Activated CD4-positive, alpha-beta T cell treated with anti-CD3 and anti-CD28 coated beads for 48 hours (primary cell): ENCODE results near the gene ACOXL.

Experiments
- DNase-seq: peaks from one replicate; pipeline ENCODE4 v3.0.0-alpha.2; 2020

The ACOXL gene

DNA sequence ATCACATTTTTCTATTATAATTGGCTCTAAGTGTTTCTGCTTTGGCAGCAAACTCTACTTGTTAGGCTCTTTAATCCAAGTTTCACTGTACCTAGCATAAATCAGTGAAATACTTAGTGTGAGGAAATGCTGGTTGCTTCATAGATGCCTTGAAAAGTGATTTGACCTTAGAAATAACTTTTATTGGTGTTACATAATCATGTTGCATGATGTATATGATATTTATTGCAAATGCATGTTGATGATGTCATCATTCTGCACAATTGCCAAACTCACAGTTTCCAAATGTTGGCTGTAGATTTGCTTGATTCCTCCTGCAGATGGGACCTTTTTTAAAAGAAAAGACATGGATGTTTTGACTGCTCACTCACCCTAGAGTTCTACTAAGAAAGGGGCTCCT, 250.8 kb downstream of the ACOXL start:
- DNase-seq, result no peak

DNA sequence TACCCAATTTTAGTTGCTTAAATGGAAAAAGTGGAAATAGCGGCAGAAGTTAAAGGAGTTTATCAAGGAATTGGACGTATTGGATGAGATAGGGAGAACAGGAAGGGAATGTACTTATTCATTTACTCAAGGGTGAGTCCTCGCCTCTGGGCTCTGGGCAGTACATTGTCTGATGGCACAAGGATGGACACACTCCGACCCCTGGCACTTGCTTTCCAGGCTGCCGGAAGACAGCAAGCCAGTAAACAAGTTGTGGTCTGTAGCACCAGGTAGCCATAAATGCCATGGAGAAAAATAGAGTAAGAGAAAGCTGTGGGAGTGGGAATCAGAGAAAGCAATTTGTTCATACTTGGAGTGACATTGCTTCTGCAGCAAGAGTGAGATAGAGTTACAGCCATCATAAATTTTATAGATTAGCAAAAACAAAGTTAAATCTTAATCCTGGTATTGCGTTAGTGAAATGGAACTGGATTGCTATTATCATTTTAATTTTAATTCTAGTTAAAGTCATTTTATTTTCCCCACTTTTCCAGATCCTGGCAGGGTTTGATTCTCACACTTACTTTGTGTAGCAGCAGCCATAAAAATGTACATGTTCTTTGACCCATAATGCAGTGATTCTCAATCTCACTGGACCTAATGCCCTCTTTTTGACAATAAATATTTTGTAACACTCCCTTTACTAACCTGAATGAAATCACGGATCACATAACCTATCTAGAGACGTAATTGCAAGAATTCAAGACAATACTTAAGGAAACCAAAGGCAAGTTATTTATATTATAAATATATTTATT, 252.5 kb downstream of the ACOXL start:
- no peak for DNase-seq

DNA sequence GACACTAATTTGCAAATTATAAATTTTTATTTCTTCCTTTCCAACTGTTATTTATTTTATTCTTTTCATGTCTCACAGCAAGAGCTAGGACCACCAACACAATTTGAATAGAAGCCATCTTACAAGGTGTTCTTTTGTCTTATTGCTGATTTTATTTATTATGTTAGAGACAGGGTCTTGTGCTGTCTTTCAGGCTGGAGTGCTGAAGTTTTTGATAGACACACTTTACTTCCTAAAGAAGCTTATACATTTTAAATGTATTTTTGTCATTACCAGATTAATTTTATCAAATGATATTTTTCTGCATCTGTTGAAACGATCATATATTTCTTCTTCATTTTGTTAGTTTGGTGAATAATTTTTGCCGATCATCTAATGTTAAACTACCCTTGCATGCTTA, 258.1 kb downstream of the ACOXL start:
- DNase-seq, result no peak

DNA sequence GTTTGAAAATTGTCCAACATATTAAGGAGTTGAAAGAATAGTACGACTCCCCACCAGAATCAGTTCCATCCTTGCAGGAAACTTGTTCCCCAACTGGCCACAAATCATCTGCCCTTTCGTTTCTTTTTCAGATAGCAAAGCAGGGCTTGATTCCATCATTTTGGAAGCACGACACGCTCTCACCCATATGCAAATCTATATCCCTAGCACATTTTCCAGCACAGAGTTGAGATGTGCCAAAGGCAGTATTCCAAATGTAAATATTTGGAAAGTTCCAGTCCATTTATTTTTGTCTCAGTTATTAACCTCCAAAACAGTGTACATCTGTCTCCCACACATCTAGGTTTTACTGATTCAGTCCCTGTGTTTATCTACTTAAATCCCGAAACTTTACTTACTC, 259.5 kb downstream of the ACOXL start:
- no peak for DNase-seq

DNA sequence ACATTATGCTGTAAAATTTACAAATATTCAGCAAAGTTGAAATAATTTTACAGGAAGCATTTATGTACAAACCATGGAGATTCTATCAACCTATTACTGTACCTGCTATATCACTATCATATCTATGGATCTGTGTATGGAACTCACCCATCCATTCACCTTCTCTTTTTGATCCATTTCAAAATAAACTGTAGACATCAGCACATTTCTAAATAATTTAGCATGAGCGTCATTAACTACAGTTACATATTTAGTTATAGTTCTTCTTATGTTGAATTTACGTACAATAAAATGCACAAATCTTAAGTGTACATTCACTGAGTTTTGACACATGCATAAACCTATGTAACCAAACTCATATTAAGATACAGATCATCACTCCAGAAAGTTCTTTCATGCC, 260.5 kb downstream of the ACOXL start:
- no peak for DNase-seq

DNA sequence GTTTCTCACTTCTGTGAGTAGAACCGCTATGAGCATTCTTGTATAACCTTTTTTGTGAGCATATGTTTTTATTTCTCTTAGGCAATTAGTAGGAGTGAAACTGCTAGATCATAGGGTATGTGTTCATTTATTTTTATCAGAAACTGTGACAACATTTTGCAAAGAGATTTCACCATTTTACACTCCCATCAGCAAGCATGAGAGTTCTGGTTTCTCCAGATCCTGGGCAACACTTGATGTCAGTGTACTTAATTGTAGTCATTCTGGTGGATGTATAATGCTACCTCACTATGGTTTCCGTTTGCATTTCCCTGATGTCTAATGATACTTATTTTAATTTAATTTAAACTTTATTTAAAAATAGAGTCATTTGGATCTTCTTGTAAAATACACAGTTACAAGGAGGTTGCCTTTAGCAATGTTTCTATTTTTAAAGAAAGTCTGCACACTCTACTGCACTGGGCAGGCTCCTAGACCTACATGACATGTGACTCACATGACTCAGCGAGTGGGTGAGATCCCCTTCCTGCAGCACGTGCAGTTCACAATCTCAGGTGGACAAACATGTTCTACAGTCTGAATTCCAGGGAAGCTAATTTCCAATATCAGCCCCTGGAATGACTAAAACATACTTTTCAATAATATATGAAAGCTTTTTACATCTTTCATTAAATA, 261.3 kb downstream of the ACOXL start:
- DNase-seq, result no peak

DNA sequence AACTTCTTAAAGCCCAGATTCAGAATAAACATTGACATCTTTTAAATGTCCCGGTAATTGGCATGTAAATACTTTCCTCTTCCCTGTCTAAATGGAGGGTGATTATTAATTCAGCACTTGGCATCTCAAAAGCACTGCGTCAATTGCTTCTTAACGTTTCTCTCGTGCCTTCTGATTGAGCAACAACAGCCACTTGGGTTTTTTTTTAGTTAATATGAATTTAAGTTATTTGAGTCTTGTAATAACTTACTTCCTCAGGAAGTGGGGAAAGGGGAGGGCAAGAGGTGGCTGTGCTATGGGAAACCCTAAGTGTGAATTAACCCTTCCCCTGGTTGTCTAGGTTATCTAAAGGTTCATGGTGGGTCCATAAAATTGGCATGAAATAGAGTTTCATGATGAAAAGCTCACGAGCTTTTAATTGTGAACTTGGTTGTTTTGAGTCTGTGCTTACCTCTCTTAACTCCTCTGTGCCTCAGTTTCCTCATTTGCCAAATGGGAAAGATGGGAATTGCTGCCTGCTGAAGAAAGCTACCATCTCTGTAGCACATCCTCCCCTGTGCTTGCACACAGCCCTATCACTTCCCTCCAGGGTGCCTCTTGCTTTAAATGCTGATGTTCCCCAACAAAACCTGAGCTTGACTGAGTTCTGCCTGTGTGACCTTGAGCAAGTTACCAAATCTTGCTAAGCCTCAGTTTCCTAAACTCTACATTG, 262.0 kb downstream of the ACOXL start:
- no peak for DNase-seq

DNA sequence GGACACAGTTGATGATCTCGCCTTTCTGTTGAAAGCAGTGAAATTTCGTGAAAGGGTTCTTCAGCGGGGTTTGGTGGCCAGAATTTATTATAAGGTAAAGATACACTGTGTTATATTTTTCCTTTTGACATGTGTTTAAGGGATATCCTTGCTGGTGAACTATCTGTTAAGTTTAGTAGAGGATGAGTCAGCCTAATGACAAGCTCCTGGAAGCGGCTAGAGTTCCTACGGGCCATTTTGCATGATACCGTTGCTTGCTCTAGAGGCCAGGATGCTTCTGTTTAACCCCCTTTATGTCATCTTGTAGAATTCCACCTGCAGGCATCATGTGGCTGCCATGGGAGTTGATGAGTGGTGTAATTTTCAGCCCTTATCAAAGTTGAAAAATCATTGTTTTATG, 263.5 kb downstream of the ACOXL start:
- no peak for DNase-seq

DNA sequence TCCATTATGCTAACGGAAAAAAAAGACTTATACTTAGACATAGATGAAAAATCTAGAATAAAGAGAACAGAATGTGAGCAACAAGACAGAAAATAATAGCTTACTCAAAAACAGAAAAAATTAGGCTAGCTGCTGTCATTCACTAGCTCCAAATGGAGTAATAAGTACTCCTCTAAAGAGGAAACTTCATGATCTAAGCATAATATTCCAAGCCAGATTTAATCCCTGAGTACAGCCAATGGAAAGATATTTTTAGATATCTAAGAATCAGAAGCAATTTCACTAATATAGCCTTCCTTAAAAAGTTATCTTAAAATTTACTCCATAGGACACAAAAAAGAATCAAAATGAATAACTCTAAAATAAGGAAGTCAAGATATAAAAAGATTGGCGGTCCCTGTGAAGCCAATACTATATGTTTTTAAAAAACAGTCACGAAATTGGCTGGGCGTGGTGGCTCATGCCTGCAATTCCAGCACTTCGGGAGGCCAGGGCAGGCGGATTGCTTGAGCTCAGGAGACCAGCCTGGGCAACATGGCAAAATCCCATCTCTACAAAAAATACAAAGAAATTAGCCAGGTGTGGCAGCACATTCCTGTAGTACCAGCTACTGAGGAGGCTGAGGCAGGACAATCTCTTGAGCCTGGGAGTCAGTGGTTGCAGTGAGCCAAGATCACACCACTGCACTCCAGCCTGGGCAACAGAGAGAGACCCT, 265.1 kb downstream of the ACOXL start:
- DNase-seq, result no peak

DNA sequence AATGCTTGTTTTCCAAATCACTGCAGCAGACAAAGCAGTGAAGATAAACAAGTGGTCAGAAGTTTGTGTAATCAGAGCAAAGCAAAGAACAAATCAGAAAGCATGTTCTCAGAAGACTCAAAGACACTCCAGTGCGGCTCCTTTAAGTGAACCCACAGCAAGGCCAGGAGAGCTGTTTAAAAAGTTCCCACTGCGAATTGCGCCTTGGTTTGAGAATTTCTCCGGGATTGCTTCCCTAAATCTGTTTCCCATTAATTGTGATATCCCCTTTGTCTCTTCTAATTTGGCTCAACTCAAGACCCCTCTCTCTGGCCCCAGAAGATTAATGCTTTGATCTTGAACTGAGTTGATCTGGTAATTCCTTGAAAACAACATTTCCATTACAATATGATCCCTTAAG, 265.9 kb downstream of the ACOXL start:
- no peak for DNase-seq

DNA sequence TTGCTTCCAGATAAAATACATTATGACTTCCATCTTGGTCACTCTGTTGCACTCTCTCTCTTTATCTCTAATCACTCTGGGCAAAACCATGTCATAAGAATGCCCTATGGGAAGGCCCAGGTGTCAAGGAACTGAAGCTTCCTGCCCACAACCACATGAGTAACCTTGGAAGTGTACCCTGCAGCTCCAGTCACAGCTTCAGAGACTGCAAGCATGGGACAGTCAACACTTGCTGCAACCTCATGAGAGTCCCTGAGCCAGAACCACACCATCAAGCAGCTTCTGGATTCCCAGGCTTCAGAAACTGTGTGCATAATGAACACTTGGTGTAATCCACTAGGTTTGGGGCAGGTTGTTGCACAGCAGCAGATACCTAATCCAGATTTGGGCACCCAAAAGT, 267.3 kb downstream of the ACOXL start:
- DNase-seq, result no peak

DNA sequence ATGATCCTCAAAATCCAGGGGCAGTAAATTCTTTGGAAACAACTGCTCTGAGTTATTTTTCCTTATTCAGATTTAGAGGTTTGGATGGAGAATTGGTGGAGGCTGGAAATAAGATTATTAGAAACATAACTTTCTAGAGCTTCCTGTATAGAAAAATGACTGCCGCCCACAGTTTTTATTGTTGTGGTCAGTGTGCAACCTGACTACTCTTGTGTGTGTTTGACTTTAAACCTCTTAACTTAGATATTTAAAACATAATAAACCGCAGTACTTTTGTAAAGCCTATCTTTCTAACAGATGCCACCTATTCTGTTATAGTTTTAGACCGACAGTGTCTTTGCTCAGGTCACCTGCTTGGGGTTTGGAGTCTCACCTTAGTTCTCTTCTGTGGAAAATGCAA, 272.9 kb downstream of the ACOXL start:
- no peak for DNase-seq

DNA sequence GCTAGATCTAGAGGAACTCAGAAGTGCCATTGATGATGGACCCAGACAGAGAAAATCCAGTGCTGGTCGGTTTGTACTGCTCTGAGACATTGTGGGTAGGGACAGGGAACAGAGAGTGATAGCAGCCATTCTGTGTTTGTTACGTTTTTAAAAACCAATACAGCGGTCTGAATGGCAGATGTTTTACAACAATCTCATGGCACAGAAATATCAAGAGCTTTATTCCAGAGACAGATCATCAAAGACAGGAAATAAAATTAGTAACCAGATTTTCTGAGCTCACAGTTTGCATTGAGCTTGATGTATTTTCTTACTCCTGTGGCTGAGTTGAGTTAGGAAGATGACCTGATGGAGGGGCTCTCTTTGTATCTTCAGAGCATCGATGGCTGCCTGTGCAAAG, 273.4 kb downstream of the ACOXL start:
- DNase-seq, result no peak

DNA sequence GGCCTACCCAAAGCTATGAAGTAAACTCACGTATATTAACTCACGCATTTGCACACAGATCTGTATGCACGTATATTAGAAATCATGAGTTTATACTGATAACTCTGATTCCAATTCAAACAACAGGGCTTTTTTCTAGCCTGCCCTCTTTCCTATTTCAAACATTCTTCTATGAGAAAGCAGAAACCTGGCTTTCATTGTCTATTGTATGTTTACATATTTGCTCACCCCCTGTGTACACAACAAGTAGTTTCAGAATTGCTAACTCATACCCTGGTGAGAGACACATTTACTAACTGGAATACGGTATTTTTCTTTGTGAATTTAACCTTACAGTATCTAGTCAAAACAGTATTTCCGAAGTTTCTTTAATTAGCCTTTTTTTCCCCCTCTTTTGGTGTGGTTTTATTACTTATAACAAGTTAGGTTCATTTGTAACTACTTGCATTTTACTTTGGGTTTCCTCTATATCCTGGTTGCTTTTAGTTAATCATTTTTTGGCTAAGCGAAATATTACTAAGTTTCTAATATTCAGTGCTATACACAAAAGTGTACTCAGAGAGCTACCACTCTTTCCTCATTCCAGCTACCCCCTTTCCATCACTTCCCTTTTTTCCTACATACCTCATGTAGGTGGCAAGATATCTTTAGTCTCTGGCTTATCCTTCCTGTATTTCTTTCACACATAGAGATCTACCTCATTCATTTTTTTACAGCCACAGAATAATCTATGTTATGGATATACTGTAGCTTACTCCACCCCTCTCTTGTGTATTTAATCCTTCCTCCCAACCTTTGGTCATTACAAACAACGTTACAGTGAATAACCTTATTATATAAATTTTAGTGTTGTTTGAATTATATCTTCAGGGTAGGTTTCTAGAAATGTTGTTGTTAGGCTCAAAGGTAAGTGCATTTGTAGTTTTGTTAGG, 275.6 kb downstream of the ACOXL start:
- no peak for DNase-seq

DNA sequence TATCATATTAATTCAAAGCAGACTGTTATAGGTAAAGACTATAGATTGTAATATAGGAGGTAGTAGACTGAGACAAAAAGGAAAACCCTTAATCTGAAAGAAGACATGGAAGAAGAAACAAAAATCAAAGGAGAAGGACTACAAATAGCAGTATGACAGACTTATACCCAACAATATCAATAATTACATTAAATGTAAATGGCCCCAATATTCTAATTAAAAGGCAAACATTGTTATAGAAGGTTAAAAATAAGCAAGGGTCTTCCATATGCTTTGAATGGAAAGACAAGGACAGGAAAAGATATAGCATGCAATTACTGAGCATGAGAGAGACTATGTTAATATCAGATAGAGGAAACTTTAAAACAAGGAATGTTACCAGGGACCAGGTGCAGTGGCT, 278.8 kb downstream of the ACOXL start:
- DNase-seq, result no peak

DNA sequence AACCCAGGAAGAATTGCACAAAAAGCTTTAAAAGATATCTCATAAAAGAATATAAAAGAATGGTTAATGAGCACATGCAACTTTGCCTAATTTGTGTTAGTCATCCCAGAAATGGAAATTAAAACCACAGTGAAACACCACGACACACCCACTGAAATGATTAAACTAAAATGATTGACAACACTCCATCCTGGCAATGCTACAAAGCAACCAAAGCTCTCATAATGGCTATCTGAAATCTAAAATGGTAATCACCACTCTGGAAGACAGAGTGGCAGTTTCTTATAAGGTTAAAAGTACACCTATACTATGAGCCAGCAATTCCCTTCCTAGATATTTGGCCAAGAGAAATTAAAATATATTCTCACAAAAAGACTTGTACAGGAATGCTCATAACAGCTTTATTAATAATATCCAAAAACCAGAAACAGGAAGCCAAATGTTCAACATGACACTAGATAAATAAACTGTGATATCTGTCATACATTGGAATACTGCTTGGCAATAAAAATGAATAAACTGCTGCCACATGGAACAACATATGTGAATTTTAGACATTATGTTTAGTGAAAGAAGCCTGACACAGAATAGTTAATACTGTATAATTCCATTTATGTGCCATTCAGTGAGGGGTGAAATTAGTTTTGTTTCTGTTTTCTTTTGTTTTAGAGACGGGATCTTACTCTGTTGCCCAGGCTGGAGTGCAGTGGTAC, 283.1 kb downstream of the ACOXL start:
- no peak for DNase-seq

DNA sequence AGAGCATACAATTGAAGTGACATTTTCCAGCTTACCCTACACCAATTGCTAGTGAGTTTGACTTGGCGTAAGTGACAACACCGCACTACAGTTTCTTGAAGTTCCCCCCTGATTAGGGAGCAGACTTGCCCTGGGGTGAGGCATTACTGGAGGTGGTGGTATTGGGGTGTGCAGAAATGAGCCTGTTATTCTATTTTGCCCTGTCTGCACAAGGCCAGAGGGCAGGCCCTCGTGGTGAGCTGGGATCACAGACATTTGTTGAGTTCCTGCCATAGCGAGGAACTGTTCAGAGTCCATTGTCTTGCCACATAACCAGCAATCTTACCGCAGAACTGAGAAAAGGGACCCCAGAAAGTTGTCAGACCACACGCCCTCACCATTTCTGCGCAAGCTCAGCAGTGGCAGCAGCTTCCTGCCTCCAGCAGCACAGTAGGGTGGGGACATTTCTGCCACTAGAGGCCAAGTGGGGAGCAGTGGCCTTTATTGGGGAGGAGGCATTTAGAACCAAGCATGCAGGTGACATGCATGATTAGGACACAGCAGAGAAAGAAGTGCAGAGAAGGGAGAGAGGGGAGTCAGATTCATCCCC, 284.8 kb downstream of the ACOXL start:
- DNase-seq, result no peak

DNA sequence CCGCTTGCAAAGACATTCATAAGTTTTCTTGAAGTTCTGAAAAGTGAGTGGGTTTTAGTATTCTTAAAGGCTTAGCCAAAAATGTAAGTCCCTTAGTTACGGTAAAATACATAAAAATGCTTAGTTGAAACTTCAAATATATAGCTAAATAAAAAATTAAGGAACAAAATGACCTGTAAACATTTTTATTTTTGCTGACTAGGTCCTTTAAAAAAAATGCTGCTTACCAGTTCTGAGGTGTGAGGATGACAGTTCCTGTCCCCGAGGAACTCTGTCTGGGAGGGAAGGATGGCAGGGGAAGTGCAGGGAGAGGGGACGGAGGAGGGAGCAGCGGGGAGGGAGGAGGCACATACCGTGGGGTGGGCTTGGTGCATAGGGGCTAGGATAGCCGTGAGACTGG, 285.5 kb downstream of the ACOXL start:
- no peak for DNase-seq

DNA sequence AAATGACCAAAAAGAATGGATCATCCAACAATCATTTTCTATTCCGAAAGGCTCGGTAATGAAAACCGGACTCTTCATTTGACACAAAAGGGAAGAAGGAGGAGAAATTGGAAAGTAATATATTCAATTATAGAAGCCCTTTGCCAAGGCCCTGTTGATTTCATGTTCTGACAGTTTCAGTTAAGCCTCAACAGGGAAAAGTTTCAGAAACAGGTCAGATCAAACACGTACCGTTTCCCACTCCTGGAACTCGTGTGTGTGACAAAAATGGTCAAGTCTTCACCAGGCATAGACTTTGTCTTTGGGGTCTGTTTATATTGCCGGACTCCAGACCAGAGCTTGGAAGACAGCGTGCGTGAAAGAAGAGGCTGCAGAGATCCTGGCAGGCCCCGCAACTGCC, 287.0 kb downstream of the ACOXL start:
- no peak for DNase-seq

DNA sequence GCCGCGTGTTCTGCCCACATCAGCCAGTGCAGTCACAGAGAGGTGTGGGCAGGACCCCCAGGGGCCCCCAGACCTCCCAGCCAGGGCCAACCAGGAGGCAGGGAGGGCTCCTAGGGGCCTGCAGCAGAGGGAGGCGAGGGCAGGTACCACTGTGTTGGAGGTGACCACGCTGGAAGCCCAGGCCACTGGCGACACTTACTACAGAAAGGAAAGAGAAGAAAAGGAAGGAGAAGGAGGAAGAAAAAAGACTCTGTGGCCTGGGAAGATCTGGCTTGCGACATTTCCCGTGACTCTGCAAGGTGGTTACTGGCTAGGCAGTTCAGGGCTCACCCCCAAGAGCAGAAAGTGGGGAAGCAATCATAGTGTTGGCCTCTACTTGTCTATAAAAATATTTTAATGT, 290.3 kb downstream of the ACOXL start:
- DNase-seq, result no peak

DNA sequence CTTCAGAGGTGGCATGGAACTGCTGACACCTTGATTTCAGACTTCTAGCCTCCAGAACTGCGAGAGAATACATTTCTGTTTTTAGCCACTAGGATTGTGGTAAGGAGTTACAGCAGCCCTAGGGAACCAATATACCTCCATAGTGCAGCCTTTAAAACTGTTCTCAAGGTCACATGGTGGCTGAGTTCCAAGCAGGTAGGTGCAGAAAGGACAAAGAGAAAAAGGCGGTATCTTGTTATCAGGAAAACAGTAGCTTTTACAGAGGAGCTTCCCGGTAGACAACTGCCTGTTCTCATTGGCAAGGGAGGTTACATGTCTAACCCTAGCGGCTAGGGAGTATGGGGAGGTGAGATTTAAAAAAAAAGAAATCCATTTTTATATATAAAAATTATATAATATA, 292.1 kb downstream of the ACOXL start:
- DNase-seq, result no peak
